K562 (cell line): ENCODE results near the gene AKT1S1. TPM values are rescaled to one million over a fixed set of nuclear protein-coding genes. Genes with fewer than 3 reads are reported as not detected.

Source experiments
- ZNF408 ChIP-seq: fragments of 250-450 bp; sonication (Bioruptor Pico); IDR thresholded peaks from 2 replicates; pipeline ENCODE4 v1.4.0; 2020; ENCODE audit warnings: low read depth, mild to moderate bottlenecking, moderate library complexity
- ZNF444 ChIP-seq: fragments of 250-450 bp; sonication (Bioruptor Pico); IDR thresholded peaks from 2 replicates; pipeline ENCODE4 v1.4.0; 2020; ENCODE audit warnings: mild to moderate bottlenecking, moderate library complexity
- ZNF780A ChIP-seq: fragments of 250-450 bp; sonication (Bioruptor Pico); IDR thresholded peaks from 2 replicates; pipeline ENCODE4 v1.5.0; 2021; ENCODE audit warnings: mild to moderate bottlenecking
- polyA plus RNA-seq, 8 experiments: library from polyadenylated mRNA; depleted of rRNA in 4 of 8; stranded (reverse) in 5 of 8; unstranded in 3 of 8; fragments of >200 nt; fragmentation: Nextera tagmentation in 2 of 8; fragmentation: Illumina TruSeq in 1 of 8; extraction: Ambion mirVana in 2 of 8; extraction: Trizol in 1 of 8; gene quantifications; 2 replicates each; pipeline versions ENCODE4 v1.2.1 to v1.2.3, GENCODE V29; 2011 to 2014; ENCODE audit warnings: inconsistent platforms in 1 of 8, missing spikeins in 1 of 8
- total RNA-seq, 7 experiments: library from RNA; depleted of rRNA in 6 of 7; stranded (reverse); fragments of >200 nt in 6 of 7; fragmentation: Illumina TruSeq in 2 of 7; extraction: Trizol in 2 of 7; gene quantifications; 2 replicates each; pipeline versions ENCODE4 v1.2.1 to v1.2.3, GENCODE V29; 2011 to 2021; ENCODE audit warnings: low replicate concordance in 1 of 7
- TF ChIP-seq, protein P1 (sequence below), 2 experiments: fragments of 450-650 bp in 1 of 2; IDR thresholded peaks; 2 replicates each; pipeline ENCODE4 v1.6.1; 2011 to 2017; ENCODE audit warnings: low read depth in 2 of 2, antibody characterized with exemption in 1 of 2, borderline replicate concordance in 1 of 2, low read length in 1 of 2, mild to moderate bottlenecking in 1 of 2, mixed read lengths in 1 of 2; ENCODE audit not compliant: control insufficient read depth in 1 of 2
- TF ChIP-seq, protein P2 (sequence below), 2 experiments: fragments of 450-650 bp; IDR thresholded peaks; 2 replicates each; pipeline ENCODE4 v1.6.1; 2016; ENCODE audit warnings: mild to moderate bottlenecking in 2 of 2, borderline replicate concordance in 1 of 2, low read depth in 1 of 2, moderate library complexity in 1 of 2

Gene AKT1S1
- total and polyA plus RNA-seq, 9 of the 15 experiments (the other 6 are each of a cell fraction or from before 2014, with no cell fraction given), result 1.2 to 50.3 (median 17.1) TPM

DNA sequence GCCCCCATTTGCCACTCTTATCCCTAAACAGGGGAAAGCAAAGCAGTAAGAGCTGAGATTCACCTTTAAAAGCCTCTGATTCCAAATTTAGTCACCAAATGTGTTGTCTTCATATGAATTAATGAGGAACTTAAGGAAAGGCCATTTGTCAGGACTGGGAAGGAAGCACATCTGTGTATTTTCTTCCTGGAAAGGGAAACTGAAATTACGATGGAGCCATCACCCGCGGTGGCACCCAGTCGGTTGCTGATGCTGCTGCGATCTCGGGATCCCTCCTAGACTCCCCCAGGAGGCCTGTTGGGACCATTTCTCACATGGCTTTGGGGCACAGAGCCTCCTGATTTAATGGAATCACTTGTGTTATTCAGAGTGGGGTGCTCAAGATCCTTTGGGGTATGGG lies 27.0 kb upstream of the AKT1S1 start (continued):
- TF ChIP-seq, protein P1, sequence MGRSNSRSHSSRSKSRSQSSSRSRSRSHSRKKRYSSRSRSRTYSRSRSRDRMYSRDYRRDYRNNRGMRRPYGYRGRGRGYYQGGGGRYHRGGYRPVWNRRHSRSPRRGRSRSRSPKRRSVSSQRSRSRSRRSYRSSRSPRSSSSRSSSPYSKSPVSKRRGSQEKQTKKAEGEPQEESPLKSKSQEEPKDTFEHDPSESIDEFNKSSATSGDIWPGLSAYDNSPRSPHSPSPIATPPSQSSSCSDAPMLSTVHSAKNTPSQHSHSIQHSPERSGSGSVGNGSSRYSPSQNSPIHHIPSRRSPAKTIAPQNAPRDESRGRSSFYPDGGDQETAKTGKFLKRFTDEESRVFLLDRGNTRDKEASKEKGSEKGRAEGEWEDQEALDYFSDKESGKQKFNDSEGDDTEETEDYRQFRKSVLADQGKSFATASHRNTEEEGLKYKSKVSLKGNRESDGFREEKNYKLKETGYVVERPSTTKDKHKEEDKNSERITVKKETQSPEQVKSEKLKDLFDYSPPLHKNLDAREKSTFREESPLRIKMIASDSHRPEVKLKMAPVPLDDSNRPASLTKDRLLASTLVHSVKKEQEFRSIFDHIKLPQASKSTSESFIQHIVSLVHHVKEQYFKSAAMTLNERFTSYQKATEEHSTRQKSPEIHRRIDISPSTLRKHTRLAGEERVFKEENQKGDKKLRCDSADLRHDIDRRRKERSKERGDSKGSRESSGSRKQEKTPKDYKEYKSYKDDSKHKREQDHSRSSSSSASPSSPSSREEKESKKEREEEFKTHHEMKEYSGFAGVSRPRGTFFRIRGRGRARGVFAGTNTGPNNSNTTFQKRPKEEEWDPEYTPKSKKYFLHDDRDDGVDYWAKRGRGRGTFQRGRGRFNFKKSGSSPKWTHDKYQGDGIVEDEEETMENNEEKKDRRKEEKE (IDR thresholded peaks at IDR 0.05; ENCODE audit: borderline replicate concordance in 1 of 2, control insufficient read depth in 1 of 2, low read depth in 2 of 2, low read length in 1 of 2), result no peak
- TF ChIP-seq ZNF408 (CRISPR knock-in tag), result no peak
- no peak for TF ChIP-seq ZNF444 (CRISPR knock-in tag)
- TF ChIP-seq, protein P2, sequence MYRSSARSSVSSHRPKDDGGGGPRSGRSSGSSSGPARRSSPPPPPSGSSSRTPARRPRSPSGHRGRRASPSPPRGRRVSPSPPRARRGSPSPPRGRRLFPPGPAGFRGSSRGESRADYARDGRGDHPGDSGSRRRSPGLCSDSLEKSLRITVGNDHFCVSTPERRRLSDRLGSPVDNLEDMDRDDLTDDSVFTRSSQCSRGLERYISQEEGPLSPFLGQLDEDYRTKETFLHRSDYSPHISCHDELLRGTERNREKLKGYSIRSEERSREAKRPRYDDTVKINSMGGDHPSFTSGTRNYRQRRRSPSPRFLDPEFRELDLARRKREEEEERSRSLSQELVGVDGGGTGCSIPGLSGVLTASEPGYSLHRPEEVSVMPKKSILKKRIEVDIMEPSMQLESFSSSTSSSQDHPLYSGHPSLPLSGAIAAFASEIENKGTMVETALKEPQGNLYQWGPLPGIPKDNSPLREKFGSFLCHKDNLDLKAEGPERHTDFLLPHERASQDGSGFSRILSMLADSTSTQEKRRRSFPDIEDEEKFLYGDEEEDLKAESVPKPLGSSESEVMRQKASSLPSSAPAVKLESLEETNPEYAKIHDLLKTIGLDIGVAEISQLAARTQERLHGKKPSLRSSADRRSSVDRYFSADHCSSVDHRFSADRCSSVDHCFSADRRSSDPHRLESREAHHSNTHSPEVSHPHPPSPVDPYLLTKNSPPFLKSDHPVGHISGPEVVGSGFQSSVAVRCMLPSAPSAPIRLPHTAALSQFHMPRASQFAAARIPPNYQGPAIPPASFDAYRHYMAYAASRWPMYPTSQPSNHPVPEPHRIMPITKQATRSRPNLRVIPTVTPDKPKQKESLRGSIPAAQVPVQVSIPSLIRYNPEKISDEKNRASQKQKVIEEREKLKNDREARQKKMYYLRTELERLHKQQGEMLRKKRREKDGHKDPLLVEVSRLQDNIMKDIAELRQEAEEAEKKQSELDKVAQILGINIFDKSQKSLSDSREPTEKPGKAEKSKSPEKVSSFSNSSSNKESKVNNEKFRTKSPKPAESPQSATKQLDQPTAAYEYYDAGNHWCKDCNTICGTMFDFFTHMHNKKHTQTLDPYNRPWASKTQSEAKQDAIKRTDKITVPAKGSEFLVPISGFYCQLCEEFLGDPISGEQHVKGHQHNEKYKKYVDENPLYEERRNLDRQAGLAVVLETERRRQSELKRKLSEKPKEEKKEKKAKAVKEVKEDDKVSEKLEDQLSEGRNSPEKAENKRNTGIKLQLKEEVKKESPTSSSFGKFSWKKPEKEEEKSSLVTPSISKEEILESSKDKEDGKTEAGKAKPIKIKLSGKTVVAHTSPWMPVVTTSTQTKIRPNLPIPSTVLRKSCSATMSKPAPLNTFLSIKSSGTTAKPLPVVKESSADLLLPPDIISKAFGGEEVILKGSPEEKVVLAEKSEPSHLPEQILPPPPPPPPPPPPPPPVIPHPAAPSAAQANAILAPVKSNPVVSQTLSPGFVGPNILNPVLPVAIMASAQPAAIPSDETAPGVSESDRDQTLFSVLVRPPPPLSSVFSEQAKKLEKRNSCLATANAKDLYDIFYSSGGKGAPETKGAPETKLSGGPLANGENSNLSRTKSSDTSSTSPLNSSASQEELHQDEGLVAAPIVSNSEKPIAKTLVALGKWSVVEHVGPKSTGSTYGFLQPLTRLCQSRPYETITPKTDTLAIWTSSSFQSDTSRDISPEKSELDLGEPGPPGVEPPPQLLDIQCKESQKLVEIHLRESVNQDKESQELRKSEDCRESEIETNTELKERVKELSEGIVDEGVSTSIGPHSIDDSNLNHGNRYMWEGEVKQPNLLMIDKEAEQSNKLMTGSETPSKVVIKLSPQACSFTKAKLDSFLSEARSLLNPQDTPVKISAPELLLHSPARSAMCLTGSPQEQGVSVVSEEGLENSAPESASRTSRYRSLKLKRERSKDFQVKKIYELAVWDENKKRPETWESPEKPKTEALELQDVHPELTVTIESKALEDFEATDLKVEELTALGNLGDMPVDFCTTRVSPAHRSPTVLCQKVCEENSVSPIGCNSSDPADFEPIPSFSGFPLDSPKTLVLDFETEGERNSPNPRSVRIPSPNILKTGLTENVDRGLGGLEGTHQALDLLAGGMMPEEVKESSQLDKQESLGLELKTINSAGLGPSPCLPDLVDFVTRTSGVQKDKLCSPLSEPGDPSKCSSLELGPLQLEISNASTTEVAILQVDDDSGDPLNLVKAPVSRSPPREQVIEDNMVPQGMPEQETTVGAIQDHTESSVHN (IDR thresholded peaks at IDR 0.05; ENCODE audit: borderline replicate concordance in 1 of 2, low read depth in 1 of 2), result no peak
- TF ChIP-seq ZNF780A (CRISPR knock-in tag), result no peak
- TF ChIP-seq, all 486 proteins: peak for 0
